Bone marrow (tissue), 2 donors: ENCODE results near the gene RPL26.
"Not testable (repeated sequence)": the region's sequence is repeated elsewhere in the genome, so short reads cannot be mapped to it uniquely, and the experiment has no call there.

Source experiments
- DNase-seq, 2 donors: peaks; one replicate each; lab custom pipeline; 2025; lab: John Stamatoyannopoulos, UW

The RPL26 gene

GRCh38 chr17:8366231-8366630 is 16.8 kb downstream of the RPL26 start:
- no peak for DNase-seq

GRCh38 chr17:8365143-8365542 is 17.9 kb downstream of the RPL26 start:
- DNase-seq: no peak

GRCh38 chr17:8362651-8363332 is 20.2 kb downstream of the RPL26 start:
- DNase-seq: no peak

GRCh38 chr17:8360751-8361150 is 22.2 kb downstream of the RPL26 start:
- DNase-seq: no peak

- DNase-seq: no peak
These were observed 22.7 kb downstream of the RPL26 start for GRCh38 chr17:8360260-8360659.

GRCh38 chr17:8359769-8360168 is 23.2 kb downstream of the RPL26 start:
- peak in 1 of 2 donors; percentile 64 for DNase-seq

GRCh38 chr17:8357910-8358309 is 25.1 kb downstream of the RPL26 start:
- DNase-seq: no peak

GRCh38 chr17:8354236-8354635 is 28.8 kb downstream of the RPL26 start:
- no peak for DNase-seq

GRCh38 chr17:8353736-8354135 is 29.3 kb downstream of the RPL26 start:
- DNase-seq: no peak

- DNase-seq: no peak
These were observed 32.7 kb downstream of the RPL26 start for GRCh38 chr17:8350339-8350738.

- DNase-seq: not testable (repeated sequence)
These were observed 36.0 kb downstream of the RPL26 start for GRCh38 chr17:8347001-8347400.

GRCh38 chr17:8345951-8346665 is 36.9 kb downstream of the RPL26 start:
- no peak for DNase-seq

- DNase-seq: peak in 1 of 2 donors; percentile 51
These were observed 37.8 kb downstream of the RPL26 start for GRCh38 chr17:8345052-8345690.

- no peak for DNase-seq
These were observed 41.5 kb downstream of the RPL26 start for GRCh38 chr17:8341456-8341855.

- DNase-seq: no peak
These were observed 43.5 kb downstream of the RPL26 start, which contains the start of gene ODF4 for GRCh38 chr17:8339540-8339939. Gene ODF4, plus strand, starts transcription at chr17:8339840. Its CDS starts 212 bp downstream, at chr17:8340052.

GRCh38 chr17:8338753-8339140 is 44.2 kb downstream of the RPL26 start:
- no peak for DNase-seq

- peak; percentile 2 to 94 for DNase-seq
These were observed 44.9 kb downstream of the RPL26 start for GRCh38 chr17:8337802-8338752.

GRCh38 chr17:8333281-8333680 is 49.7 kb downstream of the RPL26 start:
- no peak for DNase-seq

GRCh38 chr17:8332688-8333087 is 50.3 kb downstream of the RPL26 start:
- DNase-seq: no peak

GRCh38 chr17:8332128-8332527 is 50.9 kb downstream of the RPL26 start:
- DNase-seq: no peak
